H1 (cell line): ENCODE results near the gene CD69. TPM values are rescaled to one million over a fixed set of nuclear protein-coding genes. Genes with fewer than 3 reads are reported as not detected.

Experiments
- CTCF ChIA-PET: fragments of 300-600 bp; sonication (Branson Sonifier 250); formaldehyde crosslinking; loops from one replicate; lab custom pipeline; 2021; ENCODE audit not compliant: partially characterized antibody; lab: Charles Lee
- POLR2A ChIA-PET: fragments of 300-600 bp; sonication (Branson Sonifier 250); formaldehyde crosslinking; loops from one replicate; lab custom pipeline; 2021; ENCODE audit warnings: inconsistent platforms; ENCODE audit not compliant: partially characterized antibody; lab: Charles Lee
- DNase-seq, 2 experiments: peaks; one replicate each; pipeline versions ENCODE4 v3.0.0 to v3.0.0-alpha.2; 2010 to 2022; ENCODE audit warnings: low spot score in 2 of 2, low read depth in 1 of 2, mixed read lengths in 1 of 2
- FAIRE-seq: peaks from 2 replicates; lab custom pipeline; 2011; peaks lifted over from hg19 to GRCh38; lab: Jason Lieb, UNC
- H2AFZ ChIP-seq: 2 replicates; pipeline ENCODE4 v1.8.1; 2012; ENCODE audit warnings: low read length, inconsistent platforms
- H2AK5ac ChIP-seq: 2 replicates; pipeline ENCODE4 v1.6.1; 2013; ENCODE audit warnings: low read depth, low read length
- H2BK120ac ChIP-seq: replicated peaks from 2 replicates; pipeline ENCODE3; 2013; ENCODE audit warnings: low read depth, low read length, inconsistent platforms
- H2BK12ac ChIP-seq: 2 replicates; pipeline ENCODE4 v1.6.1; 2013; ENCODE audit warnings: low read depth, low read length
- H2BK15ac ChIP-seq: 2 replicates; pipeline ENCODE4 v1.6.1; 2013; ENCODE audit warnings: low read length
- H2BK20ac ChIP-seq: 2 replicates; pipeline ENCODE4 v1.6.1; 2013; ENCODE audit warnings: low read length
- H2BK5ac ChIP-seq: 2 replicates; pipeline ENCODE4 v1.6.1; 2013; ENCODE audit warnings: low read depth, low read length
- H3K14ac ChIP-seq: 2 replicates; pipeline ENCODE4 v1.6.1; 2013; ENCODE audit warnings: inconsistent platforms; ENCODE audit not compliant: insufficient read length
- H3K18ac ChIP-seq: 2 replicates; pipeline ENCODE4 v1.6.1; 2013; ENCODE audit warnings: low read length; ENCODE audit errors: extremely low read depth
- H3K23ac ChIP-seq: 2 replicates; pipeline ENCODE4 v1.6.1; 2013; ENCODE audit warnings: inconsistent platforms; ENCODE audit not compliant: insufficient read length
- H3K23me2 ChIP-seq: 2 replicates; pipeline ENCODE4 v1.6.1; 2013; ENCODE audit warnings: low read depth, low read length
- H3K27ac ChIP-seq: 2 replicates; pipeline ENCODE4 v1.6.1; 2011; ENCODE audit warnings: low read depth, low read length, inconsistent platforms
- H3K27me3 ChIP-seq, 4 experiments: replicated peaks in 1 of 4; 1 replicate in 1 of 4; 2 replicates in 3 of 4; pipeline versions ENCODE4 v1.6.1 to v1.8.1; 2011 to 2013; ENCODE audit warnings: low read length in 3 of 4, mild to moderate bottlenecking in 3 of 4, inconsistent platforms in 2 of 4, mixed read lengths in 2 of 4, moderate library complexity in 1 of 4; ENCODE audit not compliant: control insufficient read depth in 3 of 4, insufficient read depth in 3 of 4; ENCODE audit errors: extremely low read depth in 1 of 4
- H3K36me3 ChIP-seq, 4 experiments: 2 replicates each; pipeline versions ENCODE4 v1.6.1 to v1.8.1; 2011 to 2013; ENCODE audit warnings: mild to moderate bottlenecking in 4 of 4, low read length in 3 of 4, moderate library complexity in 2 of 4, control low read depth in 1 of 4, inconsistent platforms in 1 of 4; ENCODE audit not compliant: insufficient read depth in 4 of 4, control insufficient read depth in 2 of 4
- H3K4ac ChIP-seq: replicated peaks from 2 replicates; pipeline ENCODE3; 2013; ENCODE audit warnings: low read length, low read depth, mixed read lengths, inconsistent platforms; ENCODE audit not compliant: insufficient read length
- H3K4me1 ChIP-seq, 4 experiments: replicated peaks in 1 of 4; 1 replicate in 1 of 4; 2 replicates in 3 of 4; pipeline versions ENCODE4 v1.6.1 to v1.8.1; 2011 to 2013; ENCODE audit warnings: low read length in 3 of 4, inconsistent platforms in 2 of 4, mixed read lengths in 1 of 4; ENCODE audit not compliant: insufficient read depth in 4 of 4, control insufficient read depth in 3 of 4
- H3K4me2 ChIP-seq, 2 experiments: 2 replicates each; pipeline versions ENCODE4 v1.6.1 to v1.8.1; 2011 to 2013; ENCODE audit warnings: low read depth in 2 of 2, low read length in 2 of 2, control low read depth in 1 of 2, inconsistent platforms in 1 of 2, mild to moderate bottlenecking in 1 of 2; ENCODE audit not compliant: insufficient read depth in 1 of 2
- H3K4me3 ChIP-seq, 4 experiments: fragments of 200-600, 300-600 bp in 1 of 4; sonication (generic), shearing (Covaris generic), sonication (Bioruptor Twin) in 1 of 4; 2 replicates each; pipeline versions ENCODE4 v1.5.1 to v1.8.1; 2011 to 2016; ENCODE audit warnings: low read length in 4 of 4, low read depth in 3 of 4, control low read depth in 2 of 4, inconsistent platforms in 2 of 4, mild to moderate bottlenecking in 2 of 4, mixed read lengths in 1 of 4, moderate library complexity in 1 of 4; ENCODE audit not compliant: insufficient read depth in 2 of 4; ENCODE audit errors: extremely low read depth in 1 of 4
- H3K56ac ChIP-seq: replicated peaks from 2 replicates; pipeline ENCODE3; 2013; ENCODE audit warnings: low read depth, mild to moderate bottlenecking, mixed read lengths, low read length, inconsistent platforms; ENCODE audit not compliant: insufficient read length
- H3K79me1 ChIP-seq: 2 replicates; pipeline ENCODE4 v1.6.1; 2013; ENCODE audit warnings: low read depth, low read length, control low read depth
- H3K79me2 ChIP-seq, 2 experiments: 2 replicates each; pipeline versions ENCODE4 v1.6.1 to v1.8.1; 2012 to 2013; ENCODE audit warnings: low read length in 2 of 2, mild to moderate bottlenecking in 2 of 2, inconsistent platforms in 1 of 2; ENCODE audit not compliant: insufficient read depth in 2 of 2, control insufficient read depth in 1 of 2
- H3K9ac ChIP-seq, 4 experiments: replicated peaks in 1 of 4; 1 replicate in 1 of 4; 2 replicates in 3 of 4; pipeline versions ENCODE4 v1.6.1 to v1.8.1; 2011 to 2013; ENCODE audit warnings: low read depth in 3 of 4, low read length in 3 of 4, control low read depth in 2 of 4, mild to moderate bottlenecking in 2 of 4, moderate library complexity in 2 of 4, inconsistent platforms in 1 of 4; ENCODE audit errors: extremely low read depth in 1 of 4
- H3K9me3 ChIP-seq, 2 experiments: 2 replicates each; pipeline versions ENCODE4 v1.6.1 to v1.8.1; 2012 to 2013; ENCODE audit warnings: mild to moderate bottlenecking in 2 of 2, moderate library complexity in 2 of 2, control low read depth in 1 of 2, inconsistent platforms in 1 of 2, low read depth in 1 of 2, low read length in 1 of 2, mixed read lengths in 1 of 2; ENCODE audit not compliant: insufficient read depth in 2 of 2
- H4K20me1 ChIP-seq, 2 experiments: replicated peaks in 1 of 2; 2 replicates each; pipeline versions ENCODE3 to v1.8.1; 2011 to 2013; ENCODE audit warnings: inconsistent platforms in 2 of 2, low read length in 2 of 2, mild to moderate bottlenecking in 1 of 2; ENCODE audit not compliant: insufficient read depth in 2 of 2, control insufficient read depth in 1 of 2
- H4K5ac ChIP-seq: 2 replicates; pipeline ENCODE4 v1.6.1; 2013; ENCODE audit warnings: low read length, low read depth, mixed read lengths, inconsistent platforms; ENCODE audit not compliant: insufficient read length
- H4K8ac ChIP-seq: 2 replicates; pipeline ENCODE4 v1.8.0; 2013; ENCODE audit warnings: mild to moderate bottlenecking, moderate library complexity, low read length, inconsistent platforms; ENCODE audit not compliant: insufficient read depth; ENCODE audit errors: extremely low read depth
- H4K91ac ChIP-seq: replicated peaks from 2 replicates; pipeline ENCODE3; 2013; ENCODE audit warnings: low read length, mixed read lengths, inconsistent platforms; ENCODE audit not compliant: insufficient read length
- BCL11A ChIP-seq, 2 experiments: IDR thresholded peaks; one replicate each; pipeline ENCODE4 v1.6.1; 2011; ENCODE audit warnings: low read depth in 2 of 2, low read length in 2 of 2, mild to moderate bottlenecking in 2 of 2
- CBX8 ChIP-seq: fragments of 300-800, 300-1000 bp; sonication (generic); IDR thresholded peaks from 2 replicates; pipeline ENCODE4 v1.7.1; 2016; ENCODE audit warnings: low read depth, low read length, borderline replicate concordance
- CHD2 ChIP-seq: IDR thresholded peaks from 2 replicates; pipeline ENCODE4 v1.6.1; 2012; ENCODE audit warnings: low read length, improper control_type of control experiment
- CTBP2 ChIP-seq: IDR thresholded peaks from 2 replicates; pipeline ENCODE4 v1.7.0; 2011; ENCODE audit warnings: borderline replicate concordance, mild to moderate bottlenecking, moderate library complexity, mixed read lengths, low read length; ENCODE audit not compliant: insufficient read depth, insufficient read length
- EGR1 ChIP-seq: IDR thresholded peaks from 2 replicates; pipeline ENCODE4 v1.6.1; 2011; ENCODE audit warnings: low read depth, low read length, borderline replicate concordance
- KDM1A ChIP-seq: fragments of 200-600, 300-600 bp; sonication (generic); IDR thresholded peaks from 2 replicates; pipeline ENCODE4 v1.7.1; 2016; ENCODE audit warnings: mild to moderate bottlenecking, low read length, borderline replicate concordance
- PHF8 ChIP-seq: fragments of 200-600 bp; sonication (generic); conservative IDR thresholded peaks from 2 replicates; pipeline ENCODE4 v1.7.1; 2012; ENCODE audit warnings: low read depth, mild to moderate bottlenecking, inconsistent platforms, low read length, moderate library complexity
- SAP30 ChIP-seq: fragments of 300-600 bp; sonication (generic); IDR thresholded peaks from 2 replicates; pipeline ENCODE4 v1.7.1; 2012; ENCODE audit warnings: low read length, moderate library complexity, mild to moderate bottlenecking, inconsistent platforms; ENCODE audit not compliant: insufficient read depth, insufficient replicate concordance
- WGBS, 2 experiments: shearing (Covaris generic) in 1 of 2; methylation state at CpG; one replicate each; pipeline versions ENCODE4 v1.1.6 to v1.1.7; 2013 to 2015; ENCODE audit warnings: low lambda C conversion rate in 2 of 2, mixed read lengths in 2 of 2, inconsistent platforms in 1 of 2, low coverage in 1 of 2, missing lambda C conversion rate in 1 of 2; ENCODE audit not compliant: insufficient replicate concordance in 2 of 2, insufficient coverage in 1 of 2, insufficient read length in 1 of 2; ENCODE audit errors: extremely low coverage in 1 of 2, missing lambda C conversion rate in 1 of 2; 5-methylcytosine and 5-hydroxymethylcytosine counted together
- polyA plus RNA-seq, 7 experiments: library from polyadenylated mRNA; depleted of rRNA in 3 of 7; stranded (reverse) in 5 of 7; unstranded in 2 of 7; fragments of >200 nt in 5 of 7; fragments of 200-250 nt in 2 of 7; gene quantifications; 1 replicate in 5 of 7; 2 replicates in 1 of 7; 4 replicates in 1 of 7; pipeline versions ENCODE4 v1.2.1 to v1.2.3, GENCODE V29; 2011 to 2013; ENCODE audit warnings: missing spikeins in 2 of 7, mixed read lengths in 2 of 7
- total RNA-seq: library from RNA; stranded (reverse); fragmentation: NEBNext Ultra II Directional; extraction: Animal tissue kit (Norgen Biotek cat#: 25700); gene quantifications from 2 replicates; pipeline ENCODE4 v1.2.1, GENCODE V29; 2021

The CD69 gene
- total and polyA plus RNA-seq, 2 of the 8 experiments (the other 6 are each of a cell fraction or from before 2014, with no cell fraction given), result not detected

- Histone ChIP-seq H2BK15ac (no peak overlapping the region), H4K20me1 (no peaks in the 10 kb centered on the region), H3K4me1 (peaks cover 0 to 4% (median 0%) of the 10 kb centered on the region in 4 experiments; a peak in 1 of 7 replicates), H3K4me2 (no peak overlapping the region), H3K18ac (no peak overlapping the region), H3K4ac (no peak overlapping the region), H3K27ac (no peak overlapping the region), H3K23ac (no peak overlapping the region), H3K56ac (no peak overlapping the region), H3K36me3 (no peaks in the 10 kb centered on the region), H3K9ac (no peak overlapping the region), H2BK20ac (no peak overlapping the region), H2BK120ac (no peak overlapping the region), H2AK5ac (no peak overlapping the region), H3K27me3 (no peaks in the 10 kb centered on the region), H4K8ac (no peak overlapping the region), H3K14ac (no peak overlapping the region), H3K79me1 (no peaks in the 10 kb centered on the region), H4K91ac (no peak overlapping the region), H3K23me2 (no peaks in the 10 kb centered on the region), H2BK12ac (no peak overlapping the region), H3K4me3 (no peak overlapping the region), H3K79me2 (no peaks in the 10 kb centered on the region), H2AFZ (no peak overlapping the region), H4K5ac (no peak overlapping the region), H3K9me3 (no peaks in the 10 kb centered on the region), H2BK5ac (no peak overlapping the region)
- FAIRE-seq (no peak), DNase-seq (no peak)
- ChIA-PET POLR2A (no interaction called here), CTCF (interaction anchor here (1.0 to 15.3 kb wide), 8 partner anchors 8 to 257 kb away, joined by 3 to 278 read pairs (median 4); no protein-coding TSS in a partner anchor)
- WGBS, 2 experiments, result 82% methylated on average over 2 of the region's 2 CpGs; no CpG with 5 or more reads in 1 of the 2 experiments
- no peak for TF ChIP-seq CHD2
- no peak for TF ChIP-seq EGR1
- no peak for TF ChIP-seq CTBP2
- TF ChIP-seq KDM1A, result no peak
- no peak for TF ChIP-seq BCL11A (IDR thresholded peaks at IDR 0.05; ENCODE audit: low read depth in 2 of 2, low read length in 2 of 2)
- no peak for TF ChIP-seq CBX8
- no peak for TF ChIP-seq SAP30
- no peak for TF ChIP-seq PHF8
These were observed 7.6 kb downstream of the CD69 start for GRCh38 chr12:9753073-9753472.
